NCI-H510A treated with DMSO at 0.1 percent for 48 hours (cell line): ENCODE data around the gene TUT7.
"Not testable (repeated sequence)": the region's sequence is repeated elsewhere in the genome, so short reads cannot be mapped to it uniquely, and the experiment has no call there.

Source experiments
- DNase-seq: peaks from one replicate; lab custom pipeline; 2025; lab: John Stamatoyannopoulos, UW

Gene TUT7, protein sequence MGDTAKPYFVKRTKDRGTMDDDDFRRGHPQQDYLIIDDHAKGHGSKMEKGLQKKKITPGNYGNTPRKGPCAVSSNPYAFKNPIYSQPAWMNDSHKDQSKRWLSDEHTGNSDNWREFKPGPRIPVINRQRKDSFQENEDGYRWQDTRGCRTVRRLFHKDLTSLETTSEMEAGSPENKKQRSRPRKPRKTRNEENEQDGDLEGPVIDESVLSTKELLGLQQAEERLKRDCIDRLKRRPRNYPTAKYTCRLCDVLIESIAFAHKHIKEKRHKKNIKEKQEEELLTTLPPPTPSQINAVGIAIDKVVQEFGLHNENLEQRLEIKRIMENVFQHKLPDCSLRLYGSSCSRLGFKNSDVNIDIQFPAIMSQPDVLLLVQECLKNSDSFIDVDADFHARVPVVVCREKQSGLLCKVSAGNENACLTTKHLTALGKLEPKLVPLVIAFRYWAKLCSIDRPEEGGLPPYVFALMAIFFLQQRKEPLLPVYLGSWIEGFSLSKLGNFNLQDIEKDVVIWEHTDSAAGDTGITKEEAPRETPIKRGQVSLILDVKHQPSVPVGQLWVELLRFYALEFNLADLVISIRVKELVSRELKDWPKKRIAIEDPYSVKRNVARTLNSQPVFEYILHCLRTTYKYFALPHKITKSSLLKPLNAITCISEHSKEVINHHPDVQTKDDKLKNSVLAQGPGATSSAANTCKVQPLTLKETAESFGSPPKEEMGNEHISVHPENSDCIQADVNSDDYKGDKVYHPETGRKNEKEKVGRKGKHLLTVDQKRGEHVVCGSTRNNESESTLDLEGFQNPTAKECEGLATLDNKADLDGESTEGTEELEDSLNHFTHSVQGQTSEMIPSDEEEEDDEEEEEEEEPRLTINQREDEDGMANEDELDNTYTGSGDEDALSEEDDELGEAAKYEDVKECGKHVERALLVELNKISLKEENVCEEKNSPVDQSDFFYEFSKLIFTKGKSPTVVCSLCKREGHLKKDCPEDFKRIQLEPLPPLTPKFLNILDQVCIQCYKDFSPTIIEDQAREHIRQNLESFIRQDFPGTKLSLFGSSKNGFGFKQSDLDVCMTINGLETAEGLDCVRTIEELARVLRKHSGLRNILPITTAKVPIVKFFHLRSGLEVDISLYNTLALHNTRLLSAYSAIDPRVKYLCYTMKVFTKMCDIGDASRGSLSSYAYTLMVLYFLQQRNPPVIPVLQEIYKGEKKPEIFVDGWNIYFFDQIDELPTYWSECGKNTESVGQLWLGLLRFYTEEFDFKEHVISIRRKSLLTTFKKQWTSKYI (N-terminal part only)

DNA sequence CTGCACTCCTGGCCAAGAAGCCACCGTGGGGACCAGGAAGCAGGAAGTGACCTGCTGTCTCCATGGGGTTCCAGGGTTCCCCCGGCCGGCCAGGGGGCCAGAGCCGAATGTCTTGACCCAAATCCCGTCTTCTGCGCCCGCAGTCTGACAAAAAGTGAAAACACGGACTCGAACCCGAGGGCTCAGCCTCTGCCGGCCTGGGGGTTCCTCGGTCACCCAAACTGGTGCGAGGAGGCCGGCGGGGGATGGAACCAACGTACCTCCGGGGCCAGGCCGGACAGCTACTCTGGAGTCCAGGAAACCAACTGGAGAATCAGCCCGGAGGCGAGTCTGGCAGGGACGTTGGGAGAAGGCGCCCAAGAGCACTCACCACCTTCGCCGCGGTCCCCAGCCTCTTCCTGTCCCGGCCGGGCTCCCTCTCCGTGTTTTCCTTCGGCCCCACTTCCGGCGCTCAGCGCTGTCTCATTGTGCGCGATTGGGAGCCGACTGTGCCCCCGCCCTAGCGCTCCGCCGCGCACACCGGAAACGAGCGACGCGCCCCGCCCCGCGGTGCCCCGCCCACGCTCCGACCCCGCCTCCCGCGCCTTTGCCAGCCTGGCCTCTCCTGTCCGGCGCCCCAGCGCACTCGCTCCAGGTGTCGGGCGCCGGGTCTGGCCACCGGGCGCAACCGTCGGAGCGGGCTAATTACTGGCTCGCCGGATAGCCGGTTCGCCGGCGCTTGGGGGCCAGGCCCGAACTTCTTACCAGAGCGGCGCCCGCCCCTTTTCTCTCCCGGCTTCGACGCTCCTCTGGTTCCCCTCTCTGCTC is at the start of gene TUT7:
Gene TUT7 (minus strand): TSS at position 400 of the 807 bp plus-strand sequence. CDS start 1,211 bp downstream, outside the sequence.
- peak; percentile 94 for DNase-seq

DNA sequence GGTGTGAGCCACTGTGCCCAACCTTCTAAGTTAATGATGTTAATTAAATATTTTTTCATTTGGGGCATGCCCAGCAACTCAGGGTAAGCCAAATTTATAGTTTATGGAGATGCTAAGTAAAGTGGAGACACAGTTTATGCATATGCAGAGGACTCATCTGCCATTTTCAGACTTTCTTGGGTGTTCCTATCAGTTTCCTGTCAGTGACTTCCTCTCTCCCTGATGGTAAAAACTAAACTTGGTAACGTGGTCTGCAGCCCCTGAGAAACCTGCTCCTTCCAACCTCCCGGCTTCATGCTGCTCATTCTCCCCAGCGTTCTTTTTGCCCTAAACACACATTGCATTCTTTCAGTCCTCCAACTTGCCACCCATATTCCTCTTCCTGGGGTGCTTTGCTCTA is 48.4 kb upstream of the TUT7 start:
- no peak for DNase-seq

DNA sequence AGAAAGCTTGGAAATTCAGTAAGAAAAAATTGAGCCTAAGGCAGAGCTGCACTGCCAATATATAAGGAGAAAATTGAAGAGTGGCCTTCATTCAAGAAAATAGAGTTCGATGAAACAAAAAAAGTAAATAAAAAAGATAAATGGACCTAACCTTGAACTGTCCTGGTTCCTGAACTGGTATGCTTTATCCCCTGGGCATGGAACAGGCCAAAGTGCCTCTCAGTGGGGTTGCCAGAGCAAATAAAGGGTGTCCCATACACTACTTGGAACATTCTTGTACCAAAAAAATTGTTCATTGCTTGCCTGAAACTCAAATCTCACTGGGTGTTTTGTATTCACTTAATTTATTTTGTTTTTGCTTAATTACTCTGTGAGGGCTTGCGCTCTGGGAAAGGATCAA is 42.2 kb upstream of the TUT7 start:
- DNase-seq = no peak

DNA sequence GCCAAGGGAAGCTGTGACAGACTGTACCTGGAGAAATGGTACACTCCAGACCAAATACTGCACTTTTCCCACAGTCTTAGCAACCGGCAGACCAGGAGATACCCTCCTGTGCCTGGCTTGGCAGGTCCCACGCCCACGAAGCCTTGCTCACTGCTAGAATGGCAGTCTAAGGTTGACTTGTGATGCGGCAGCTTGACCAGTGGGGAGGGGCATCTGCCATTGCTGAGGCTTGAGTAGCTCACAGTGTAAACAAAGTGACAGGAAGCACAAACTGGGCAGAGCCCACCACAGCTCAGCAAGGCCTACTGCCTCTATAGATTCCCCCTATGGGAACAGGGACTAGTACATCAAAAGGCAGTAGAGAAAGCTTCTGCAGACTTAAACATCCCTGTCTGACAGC is 36.0 kb upstream of the TUT7 start:
- DNase-seq = not testable (repeated sequence)

DNA sequence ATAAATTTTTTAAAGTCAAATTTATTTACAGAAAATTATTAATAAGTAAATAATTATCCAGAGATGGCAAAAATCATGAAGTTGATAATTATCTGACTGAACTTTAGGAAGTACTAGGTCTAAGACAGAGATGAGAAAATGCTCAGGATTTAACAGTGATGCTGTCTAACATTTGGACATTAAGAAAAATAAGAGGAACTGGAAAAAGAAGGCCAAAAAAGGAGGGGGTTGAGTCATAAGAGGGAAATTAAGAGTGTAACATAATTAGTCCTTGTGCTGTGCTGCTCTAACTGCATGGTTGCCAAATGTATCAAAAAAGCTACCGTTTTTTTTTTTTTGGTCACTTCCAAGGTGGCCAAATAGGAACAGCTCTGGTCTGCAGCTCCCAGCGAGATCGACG is 35.4 kb upstream of the TUT7 start:
- DNase-seq = no peak

DNA sequence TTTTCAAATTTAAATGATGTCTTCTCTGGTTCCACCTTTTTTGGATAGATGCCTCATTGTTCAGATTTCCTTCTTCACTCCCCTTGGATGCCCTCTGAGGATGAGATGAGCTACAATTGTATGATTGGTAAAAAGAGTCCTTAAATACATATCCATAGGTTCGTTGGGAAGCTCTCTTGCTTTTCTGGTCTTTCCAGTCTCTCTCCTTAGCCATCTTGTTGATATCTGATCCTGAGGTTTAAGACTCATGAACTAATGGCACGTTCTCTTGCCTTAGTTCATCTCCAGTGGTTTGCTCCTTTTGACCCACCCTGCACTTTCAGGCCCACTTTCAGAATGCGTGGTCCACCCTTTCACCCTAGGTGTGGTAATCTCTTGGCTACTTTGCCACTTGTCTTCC is 33.2 kb upstream of the TUT7 start:
- DNase-seq = no peak

DNA sequence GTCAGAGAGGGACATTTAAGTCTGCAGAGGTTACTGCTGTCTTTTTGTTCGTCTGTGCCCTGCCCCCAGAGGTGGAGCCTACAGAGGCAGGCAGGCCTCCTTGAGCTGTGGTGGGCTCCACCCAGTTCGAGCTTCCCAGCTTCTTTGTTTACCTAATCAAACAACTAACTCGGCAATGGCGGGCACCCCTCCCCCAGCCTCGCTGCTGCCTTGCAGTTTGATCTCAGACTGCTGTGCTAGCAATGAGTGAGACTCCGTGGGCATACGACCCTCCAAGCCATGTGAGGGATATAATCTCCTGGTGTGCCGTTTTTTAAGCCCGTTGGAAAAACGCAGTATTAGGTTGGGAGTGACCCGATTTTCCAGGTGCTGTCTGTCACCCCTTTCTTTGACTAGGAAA is 28.8 kb upstream of the TUT7 start:
- not testable (repeated sequence) for DNase-seq

DNA sequence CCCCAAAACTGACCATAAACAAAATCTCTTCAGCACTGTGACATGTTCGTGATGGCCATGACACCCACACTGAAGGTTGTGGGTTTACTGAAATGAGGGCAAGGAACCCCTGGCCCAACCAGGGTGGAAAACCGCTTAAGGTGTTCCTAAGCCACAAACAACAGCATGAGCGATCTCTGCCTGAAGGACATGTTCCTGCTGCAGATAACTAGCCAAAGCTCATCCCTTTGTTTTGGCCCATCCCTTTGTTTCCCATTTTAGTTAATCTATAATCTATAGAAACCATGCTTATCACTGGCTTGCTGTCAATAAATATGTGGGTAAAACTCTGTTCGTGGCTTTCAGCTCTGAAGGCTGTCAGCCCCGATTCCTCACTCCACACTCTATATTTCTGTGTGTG is 21.8 kb upstream of the TUT7 start:
- DNase-seq = no peak

DNA sequence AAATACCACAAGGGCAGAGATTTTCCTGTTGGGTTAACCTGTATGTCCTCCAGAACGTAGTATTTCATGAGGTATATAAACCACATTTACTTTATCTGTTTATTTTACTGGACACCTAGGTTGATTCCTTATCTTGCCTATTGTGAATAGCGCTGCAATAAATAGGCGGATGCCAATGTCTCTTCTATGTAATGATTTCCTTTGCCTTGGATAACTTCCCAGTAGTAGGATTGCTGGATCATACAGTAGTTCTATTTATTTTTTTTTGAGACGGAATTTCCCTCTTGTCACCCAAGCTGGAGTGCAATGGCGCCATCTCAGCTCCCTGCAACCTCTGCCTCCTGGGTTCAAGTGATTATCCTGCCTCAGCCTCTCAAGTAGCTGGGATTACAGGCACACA is 15.6 kb upstream of the TUT7 start:
- no peak for DNase-seq

DNA sequence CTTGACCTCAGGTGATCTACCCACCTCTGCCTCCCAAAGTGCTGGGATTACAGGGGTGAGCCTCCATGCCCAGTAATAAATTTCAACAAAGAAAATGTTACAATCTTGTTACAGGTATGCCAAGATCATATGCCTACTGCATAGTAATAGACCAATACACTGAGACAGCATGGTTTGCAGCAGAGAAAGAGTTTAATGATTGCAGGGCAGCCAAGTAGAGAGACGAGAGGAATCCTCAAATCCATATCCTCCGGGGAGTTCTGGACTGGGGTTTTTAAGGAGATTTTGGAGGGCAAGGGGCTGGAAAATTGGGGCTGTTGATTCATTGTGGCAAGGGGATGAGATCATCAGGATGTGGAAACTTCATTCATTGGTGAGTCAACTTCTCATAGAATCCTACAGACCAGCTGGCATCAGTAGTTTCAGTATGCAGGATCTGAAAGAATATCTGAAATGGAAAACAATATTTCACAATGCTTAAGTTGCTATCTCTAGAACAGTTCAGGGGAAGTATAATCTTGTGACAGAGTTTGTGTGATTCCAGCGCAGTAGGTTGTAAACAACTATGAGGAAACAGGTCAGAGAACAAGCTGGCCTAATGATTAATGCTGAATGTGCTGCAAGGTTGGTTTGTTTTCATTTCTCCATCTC is 14.8 kb upstream of the TUT7 start:
- no peak for DNase-seq

DNA sequence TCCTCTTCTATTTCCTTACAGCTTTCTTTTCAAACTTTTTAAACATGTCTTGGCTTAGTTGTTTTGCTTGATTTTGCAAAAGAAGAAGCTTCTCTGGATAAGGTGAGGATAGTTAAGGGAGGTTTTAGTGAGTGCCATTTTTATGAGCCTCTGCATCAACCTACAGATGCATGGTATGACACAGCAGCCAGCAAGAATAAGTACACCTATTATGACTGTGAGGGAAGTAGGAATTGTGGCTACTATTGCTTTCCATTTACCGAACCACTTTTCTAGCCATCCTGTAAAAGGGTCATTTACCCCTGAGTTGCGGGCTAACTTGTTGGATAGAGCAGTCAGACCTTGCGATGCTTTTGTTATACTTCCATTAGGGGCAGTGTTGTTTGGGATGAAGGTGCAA is 7.0 kb upstream of the TUT7 start:
- DNase-seq = no peak

DNA sequence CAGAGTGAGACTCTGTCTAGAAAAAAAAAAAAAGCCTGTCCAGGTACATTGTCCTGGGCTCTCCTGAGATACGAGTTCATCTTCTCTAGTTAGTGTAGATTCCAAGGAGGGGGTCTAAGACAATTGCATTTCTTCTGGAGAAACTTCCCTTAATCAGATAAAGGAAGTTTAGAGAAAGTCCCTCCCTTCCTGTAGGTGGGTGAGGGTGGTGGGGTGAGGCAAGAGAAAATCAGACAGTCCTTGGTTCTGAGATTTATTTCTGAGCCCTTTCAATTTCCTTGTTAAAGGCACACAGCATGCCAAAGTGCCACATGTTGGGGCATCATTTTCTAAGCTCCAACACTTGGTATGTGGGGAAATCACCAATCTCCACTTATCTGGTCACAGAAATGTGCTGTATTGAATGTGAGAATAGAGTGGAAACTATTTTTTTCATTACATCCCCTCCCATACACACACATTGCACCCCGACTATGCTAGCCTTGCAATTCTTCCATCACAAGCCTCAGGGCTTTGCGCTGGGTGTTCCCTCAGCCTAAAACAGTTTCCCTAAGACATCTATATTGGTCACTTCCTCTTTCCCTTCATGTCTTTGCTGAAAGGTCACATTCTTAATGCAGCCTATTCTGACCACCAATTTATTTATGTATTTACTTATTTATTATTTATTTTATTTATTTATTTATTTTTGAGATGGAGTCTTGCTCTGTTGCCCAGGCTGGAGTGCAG is 5.1 kb upstream of the TUT7 start:
- DNase-seq = no peak

DNA sequence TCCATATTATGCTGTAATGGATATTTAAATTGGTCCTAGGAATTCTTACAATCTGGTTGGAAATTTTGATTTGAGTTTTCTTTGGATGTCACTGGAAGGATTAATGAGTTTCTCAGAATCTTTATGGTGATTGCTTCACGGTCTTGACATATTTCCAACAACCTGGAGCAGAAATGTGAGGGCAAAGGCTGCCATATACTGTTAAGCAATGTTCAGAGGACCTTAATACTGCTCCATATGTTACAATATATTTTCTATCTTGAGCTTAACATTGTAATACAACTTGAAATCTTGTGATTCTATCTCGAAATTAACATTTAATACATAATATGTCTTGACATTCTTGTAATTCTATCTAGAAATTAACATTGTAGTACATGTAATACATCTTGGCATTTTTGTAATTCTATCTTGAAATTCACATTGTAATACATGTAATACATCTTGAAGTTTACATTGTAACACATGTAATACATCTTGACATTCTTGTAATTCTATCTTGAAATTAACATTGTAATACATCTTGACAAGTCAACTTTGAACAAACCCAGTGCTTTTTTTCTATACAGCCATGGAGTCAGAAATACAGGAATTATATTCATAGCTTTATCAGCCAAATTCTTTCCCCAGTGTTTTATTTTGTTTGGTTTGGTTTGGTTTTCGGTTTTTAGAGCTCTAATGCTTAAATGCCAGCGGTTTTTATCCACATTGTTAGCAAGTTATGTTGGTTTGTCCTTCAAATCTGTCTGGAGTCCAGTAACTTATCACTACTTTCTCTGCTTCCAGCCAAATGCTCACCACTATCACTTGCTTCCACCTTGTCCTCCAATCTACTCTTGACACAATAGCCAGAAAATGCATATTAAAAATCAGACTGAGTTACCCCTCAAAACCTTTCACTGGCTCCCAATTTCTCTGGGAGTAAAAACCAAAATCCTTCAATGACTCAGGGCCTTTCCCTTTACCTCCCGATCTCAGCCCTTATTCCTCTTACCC is 3.0 kb upstream of the TUT7 start:
- no peak for DNase-seq

DNA sequence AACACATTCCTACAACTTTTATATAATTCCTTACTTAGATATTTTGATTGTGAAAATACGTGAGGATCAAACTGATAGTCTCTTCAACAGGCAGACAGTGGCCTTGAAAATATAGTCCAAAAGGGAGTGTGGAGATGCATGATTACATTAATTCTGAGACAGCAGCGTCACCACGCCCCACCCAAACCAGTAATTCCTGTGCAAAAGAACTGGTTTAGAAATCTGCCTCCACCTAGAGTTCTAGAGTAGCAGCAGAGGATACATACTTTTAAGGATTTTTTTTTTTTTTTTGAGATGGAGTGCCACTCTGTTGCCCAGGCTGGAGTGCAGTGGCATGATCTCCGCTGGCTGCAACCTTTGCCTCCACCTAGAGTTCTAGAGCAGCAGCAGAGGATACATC is 1.6 kb upstream of the TUT7 start:
- no peak for DNase-seq

DNA sequence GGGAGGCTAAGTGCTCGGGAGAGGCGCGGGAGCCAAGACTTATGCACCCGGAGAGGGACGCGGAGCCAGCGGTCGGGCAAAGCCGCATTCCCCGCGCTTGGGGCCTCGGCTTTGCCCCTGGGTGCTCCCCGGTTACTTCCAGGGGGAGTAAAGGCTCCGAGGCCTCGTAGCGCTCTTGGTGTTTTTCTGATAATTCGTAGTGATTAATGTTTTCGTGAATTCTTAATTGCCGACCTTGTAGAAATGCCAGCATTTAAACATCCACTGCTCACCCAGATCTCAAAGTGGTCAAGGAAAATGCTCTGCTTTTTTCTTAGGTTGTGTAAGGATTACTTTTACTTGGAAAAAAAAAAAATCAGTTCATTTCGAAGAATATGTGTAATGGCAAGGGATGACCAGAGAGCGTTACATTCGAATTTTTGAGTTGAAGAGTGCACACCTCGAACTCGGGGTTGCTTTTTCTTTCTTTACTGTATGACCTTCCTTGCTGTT is 654 bp upstream of the TUT7 start:
- peak; percentile 77 for DNase-seq

DNA sequence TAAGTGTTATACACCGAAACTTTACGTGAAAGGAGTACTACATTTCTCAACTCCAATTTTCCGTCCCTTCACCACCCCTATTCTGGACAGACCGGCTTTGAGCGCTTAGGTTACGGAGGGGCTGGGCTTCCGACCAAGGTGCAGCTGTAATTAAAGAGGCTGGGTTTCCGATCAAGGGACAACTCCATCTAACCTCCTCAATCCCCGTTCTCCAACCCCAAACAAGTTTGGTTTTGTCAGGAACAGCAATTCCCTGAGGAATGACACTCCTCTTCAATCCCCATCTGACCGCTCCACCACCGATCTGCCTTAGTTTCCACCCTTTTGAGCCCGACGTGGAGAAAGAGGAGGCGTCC is 577 bp downstream of the TUT7 start:
- DNase-seq = peak; percentile 61

DNA sequence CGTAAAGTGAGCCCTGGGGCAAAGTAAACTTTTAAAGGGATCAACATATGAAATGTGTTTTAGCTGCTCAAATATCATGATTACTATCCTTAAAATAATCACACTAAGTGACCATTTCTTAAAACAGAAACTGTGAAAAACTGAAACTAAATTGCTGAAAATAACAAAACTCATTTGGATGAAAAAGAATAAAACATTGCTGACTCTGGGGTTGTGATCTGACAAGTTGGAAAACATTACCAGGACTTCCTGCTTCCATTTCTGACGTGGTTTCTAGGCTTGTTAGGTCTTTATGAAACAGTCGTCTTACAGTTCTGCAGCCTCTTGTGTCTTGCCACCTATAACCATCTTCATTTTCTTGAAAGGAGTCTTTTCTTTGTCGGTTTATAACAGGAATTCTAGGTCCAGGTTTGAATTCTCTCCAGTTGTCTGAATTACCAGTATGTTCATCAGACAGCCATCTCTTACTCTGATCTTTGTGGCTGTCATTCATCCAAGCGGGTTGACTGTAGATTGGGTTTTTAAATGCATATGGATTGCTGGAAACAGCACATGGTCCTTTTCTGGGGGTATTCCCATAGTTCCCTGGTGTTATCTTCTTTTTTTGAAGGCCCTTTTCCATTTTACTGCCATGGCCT is 1.7 kb downstream of the TUT7 start:
- no peak for DNase-seq

DNA sequence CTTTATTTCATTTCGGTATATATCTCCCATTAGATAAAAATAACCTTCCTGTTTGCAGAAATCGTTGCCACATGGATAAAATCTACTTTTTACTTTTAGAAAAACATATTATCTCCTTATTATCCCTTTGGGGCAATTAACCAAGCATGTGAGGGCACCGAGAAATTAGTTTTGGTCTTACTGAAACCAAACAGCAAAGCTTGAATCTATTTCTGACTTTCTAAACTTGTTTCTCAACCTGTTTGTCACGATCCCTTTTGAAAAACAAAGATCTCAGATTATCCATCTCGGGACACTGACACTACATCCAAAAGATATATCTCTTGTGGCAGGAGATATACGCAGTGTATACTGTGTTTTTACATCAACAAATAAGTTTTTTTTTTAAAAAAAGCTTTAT is 2.3 kb downstream of the TUT7 start:
- DNase-seq = no peak
